PC-9 (cell line): Measurements from ENCODE around the gene ISM1.

Source experiments
- EZH2 ChIP-seq: fragments of 200-600 bp; sonication (generic); IDR thresholded peaks from 2 replicates; pipeline ENCODE4 v1.8.0; 2017; ENCODE audit warnings: antibody characterized with exemption, low read depth
- TF ChIP-seq, protein P1 (sequence below): fragments of 200-600 bp; sonication (generic); conservative IDR thresholded peaks from 2 replicates; pipeline ENCODE4 v1.6.1; 2017; ENCODE audit warnings: mixed run types, antibody characterized with exemption, mild to moderate bottlenecking, moderate library complexity

DNA sequence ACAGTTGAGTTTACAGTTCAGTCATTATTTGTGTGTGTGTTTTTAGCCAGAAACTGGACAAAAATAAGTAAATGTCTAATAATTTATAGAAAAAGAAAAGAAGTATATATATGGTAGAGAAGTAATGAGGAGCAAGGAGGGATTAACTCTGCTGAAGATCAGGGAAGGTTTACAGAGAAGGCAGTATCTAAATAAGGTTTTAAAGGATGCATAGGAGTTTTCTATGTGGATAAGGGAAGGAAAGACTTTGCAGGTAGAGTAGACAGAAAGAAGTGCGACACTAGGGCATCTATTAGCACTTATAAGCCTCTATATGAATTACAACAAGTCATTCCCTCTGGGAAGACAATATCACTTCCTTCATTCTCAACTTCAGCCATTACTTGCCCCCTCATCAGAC lies 34.3 kb downstream of the ISM1 start:
- TF ChIP-seq, protein P1, sequence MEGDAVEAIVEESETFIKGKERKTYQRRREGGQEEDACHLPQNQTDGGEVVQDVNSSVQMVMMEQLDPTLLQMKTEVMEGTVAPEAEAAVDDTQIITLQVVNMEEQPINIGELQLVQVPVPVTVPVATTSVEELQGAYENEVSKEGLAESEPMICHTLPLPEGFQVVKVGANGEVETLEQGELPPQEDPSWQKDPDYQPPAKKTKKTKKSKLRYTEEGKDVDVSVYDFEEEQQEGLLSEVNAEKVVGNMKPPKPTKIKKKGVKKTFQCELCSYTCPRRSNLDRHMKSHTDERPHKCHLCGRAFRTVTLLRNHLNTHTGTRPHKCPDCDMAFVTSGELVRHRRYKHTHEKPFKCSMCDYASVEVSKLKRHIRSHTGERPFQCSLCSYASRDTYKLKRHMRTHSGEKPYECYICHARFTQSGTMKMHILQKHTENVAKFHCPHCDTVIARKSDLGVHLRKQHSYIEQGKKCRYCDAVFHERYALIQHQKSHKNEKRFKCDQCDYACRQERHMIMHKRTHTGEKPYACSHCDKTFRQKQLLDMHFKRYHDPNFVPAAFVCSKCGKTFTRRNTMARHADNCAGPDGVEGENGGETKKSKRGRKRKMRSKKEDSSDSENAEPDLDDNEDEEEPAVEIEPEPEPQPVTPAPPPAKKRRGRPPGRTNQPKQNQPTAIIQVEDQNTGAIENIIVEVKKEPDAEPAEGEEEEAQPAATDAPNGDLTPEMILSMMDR, result no peak
- TF ChIP-seq EZH2, result no peak
